CD4-positive, alpha-beta T cell treated with Interferon gamma for 1 hour (primary cell): ENCODE results near the gene ADARB1.
"Not testable (repeated sequence)": the region's sequence is repeated elsewhere in the genome, so short reads cannot be mapped to it uniquely, and the experiment has no call there.

Experiments
- DNase-seq: peaks from one replicate; pipeline ENCODE4 v3.0.0-alpha.2; 2020

ADARB1 gene, protein sequence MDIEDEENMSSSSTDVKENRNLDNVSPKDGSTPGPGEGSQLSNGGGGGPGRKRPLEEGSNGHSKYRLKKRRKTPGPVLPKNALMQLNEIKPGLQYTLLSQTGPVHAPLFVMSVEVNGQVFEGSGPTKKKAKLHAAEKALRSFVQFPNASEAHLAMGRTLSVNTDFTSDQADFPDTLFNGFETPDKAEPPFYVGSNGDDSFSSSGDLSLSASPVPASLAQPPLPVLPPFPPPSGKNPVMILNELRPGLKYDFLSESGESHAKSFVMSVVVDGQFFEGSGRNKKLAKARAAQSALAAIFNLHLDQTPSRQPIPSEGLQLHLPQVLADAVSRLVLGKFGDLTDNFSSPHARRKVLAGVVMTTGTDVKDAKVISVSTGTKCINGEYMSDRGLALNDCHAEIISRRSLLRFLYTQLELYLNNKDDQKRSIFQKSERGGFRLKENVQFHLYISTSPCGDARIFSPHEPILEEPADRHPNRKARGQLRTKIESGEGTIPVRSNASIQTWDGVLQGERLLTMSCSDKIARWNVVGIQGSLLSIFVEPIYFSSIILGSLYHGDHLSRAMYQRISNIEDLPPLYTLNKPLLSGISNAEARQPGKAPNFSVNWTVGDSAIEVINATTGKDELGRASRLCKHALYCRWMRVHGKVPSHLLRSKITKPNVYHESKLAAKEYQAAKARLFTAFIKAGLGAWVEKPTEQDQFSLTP

DNA sequence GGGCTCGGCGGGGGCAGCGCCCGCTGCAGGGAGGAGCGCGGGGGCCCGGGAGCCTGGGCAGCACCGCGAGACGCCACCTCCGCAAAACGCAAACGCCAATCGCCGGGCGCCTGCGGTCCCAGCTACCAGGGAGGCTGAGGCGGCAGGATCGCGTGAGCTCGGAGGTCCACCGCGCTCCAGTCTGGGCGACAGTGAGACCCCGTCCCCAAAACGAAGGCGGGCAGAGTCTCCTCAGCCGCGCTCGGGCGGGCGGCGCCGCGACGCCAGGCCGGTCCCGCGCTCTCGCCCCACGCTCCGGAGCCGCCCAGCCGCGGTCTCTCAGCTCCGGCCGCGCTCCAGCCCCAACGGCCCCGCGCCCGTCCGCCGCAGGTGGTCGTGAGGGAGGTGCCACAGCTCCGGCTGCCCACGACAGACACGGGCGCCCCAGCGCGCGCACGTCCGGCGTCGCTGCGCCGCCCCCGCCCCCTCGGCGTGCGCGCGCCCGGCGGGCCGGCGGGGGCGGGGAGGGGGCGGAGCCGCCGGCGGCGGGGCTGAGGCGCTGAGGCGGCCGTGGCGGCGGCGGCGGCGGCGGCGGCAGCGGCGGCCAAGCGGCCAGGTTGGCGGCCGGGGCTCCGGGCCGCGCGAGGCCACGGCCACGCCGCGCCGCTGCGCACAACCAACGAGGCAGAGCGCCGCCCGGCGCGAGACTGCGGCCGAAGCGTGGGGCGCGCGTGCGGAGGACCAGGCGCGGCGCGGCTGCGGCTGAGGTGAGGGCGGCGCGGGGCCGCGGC is at the start of gene ADARB1:
Gene ADARB1, plus strand, starts transcription at position 533 of the 770 bp plus-strand sequence. CDS start 97,077 bp downstream, outside the sequence.
- DNase-seq = peak; percentile 59

DNA sequence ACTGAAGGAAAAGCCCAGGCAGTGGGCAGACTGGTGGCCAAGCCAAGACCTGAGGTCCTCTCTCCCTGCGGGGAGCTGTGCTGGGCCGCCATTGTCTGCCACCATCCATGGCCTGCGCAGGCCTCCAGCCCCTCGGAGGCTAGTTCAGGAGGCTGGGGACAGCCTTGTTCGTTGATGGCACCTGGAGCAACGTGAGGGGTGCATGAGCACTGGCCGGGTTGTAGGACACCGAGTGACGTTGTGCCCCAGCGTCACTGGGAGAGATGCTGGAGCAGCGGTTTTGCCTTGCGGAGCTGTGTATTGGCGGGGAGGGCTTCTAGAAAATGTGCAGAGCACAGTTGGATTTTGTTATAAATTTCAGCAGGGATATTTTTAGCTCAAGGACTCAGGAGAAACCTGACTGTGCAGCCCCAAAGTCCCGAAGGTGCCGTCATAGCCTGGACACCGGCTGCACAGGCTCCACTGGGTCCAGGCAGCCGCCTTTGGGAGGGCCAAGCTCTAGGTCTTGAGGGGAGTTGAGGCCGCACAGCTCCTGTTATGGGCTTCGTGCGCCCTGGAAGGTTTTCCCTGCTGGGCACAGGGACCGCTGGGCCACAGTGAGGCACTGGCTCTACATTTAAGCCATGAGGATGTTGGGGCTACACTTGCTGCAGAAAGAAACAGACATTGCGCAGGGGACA is 48.2 kb upstream of the ADARB1 start:
- no peak for DNase-seq

GRCh38 chr21:45026826-45027225 is 47.6 kb upstream of the ADARB1 start:
- no peak for DNase-seq

DNA sequence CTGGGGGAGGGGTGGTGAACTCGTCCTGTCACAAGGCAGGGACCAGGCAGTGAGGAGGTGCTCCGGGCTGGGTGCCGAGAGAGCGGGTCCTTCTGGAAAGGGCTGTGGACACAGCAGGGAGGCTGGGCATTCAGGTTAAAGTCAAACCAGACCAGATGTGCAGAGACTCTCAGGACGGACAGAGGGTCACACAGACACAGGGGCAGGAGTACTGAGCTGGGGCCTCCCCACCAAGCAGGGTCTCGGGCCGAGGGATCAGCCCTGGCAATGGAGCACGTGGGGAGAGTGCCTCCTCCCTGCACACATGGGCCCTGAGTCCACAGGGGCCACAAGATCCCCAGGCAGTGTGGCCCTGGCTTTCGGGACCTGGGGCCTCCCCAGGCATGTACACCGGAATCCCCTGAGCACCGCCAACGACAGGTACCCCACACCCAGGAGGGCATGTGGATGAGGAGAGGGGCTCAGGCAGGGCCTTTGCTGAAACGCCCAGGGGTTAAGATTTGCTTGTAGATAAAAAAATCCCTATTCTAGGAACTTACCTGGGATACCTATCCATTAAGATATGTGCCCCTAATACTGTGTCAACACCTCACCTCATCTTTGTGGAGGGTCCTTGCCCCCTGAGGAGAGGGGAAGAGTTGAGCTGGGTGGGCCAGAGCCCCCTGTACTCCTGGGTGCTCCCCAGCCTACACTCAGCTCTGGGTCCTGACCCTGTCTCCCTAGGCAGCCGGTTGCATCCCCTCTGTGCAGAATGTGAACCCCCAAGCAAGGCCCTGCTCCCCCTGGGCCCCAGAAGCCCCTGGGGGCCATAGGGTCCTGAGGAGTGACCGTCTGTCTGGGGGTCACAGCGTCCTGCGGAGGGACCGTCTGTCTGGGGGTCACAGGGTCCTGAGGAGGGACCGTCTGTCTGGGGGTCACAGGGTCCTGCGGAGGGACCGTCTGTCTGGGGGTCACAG is 46.9 kb upstream of the ADARB1 start:
- no peak for DNase-seq

DNA sequence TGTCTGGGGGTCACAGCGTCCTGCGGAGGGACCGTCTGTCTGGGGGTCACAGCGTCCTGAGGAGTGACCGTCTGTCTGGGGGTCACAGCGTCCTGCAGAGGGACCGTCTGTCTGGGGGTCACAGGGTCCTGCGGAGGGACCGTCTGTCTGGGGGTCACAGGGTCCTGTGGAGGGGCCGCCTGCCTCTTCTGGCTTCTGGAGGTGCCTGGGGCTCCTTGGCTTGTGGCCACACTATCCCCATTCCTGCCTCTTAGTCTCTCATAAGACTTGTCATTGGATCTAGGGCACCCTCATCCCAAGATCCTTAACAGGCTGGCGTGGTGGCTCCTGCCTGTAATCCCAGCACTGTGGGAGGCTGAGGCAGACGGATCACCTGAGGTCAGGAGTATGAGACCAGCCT is 45.7 kb upstream of the ADARB1 start:
- not testable (repeated sequence) for DNase-seq

DNA sequence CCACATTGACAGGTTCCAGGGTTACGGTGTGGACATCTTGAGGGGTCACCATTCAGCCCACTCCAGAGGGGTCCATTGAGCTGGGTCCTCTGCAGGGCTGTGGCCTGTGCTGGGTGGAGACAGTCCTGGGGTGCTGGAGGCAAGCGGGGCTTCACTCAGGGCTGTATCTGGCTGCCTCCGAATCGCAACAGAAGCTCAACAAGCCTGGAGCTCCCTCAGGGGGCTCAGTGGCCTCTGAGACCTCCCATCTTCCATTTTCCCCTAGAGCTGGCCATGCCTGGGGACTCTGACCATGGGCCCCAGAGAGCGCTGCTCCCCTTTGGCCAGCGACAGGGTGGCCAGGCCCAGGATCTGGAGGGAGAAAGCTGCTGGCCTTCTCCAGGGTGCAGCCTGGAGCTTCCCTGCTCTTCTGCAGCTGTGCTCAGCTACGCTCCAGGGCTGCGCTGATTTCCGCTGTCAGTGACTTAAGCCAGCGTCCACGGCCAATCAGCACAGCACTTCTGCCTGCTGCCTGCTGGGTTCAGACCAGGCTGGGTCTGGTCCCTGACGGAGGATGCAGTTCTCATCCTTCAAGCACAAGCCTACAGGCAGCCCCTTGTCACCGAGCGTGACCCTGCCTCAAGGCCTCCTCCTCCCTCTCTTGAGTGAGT is 45.0 kb upstream of the ADARB1 start:
- DNase-seq = no peak

DNA sequence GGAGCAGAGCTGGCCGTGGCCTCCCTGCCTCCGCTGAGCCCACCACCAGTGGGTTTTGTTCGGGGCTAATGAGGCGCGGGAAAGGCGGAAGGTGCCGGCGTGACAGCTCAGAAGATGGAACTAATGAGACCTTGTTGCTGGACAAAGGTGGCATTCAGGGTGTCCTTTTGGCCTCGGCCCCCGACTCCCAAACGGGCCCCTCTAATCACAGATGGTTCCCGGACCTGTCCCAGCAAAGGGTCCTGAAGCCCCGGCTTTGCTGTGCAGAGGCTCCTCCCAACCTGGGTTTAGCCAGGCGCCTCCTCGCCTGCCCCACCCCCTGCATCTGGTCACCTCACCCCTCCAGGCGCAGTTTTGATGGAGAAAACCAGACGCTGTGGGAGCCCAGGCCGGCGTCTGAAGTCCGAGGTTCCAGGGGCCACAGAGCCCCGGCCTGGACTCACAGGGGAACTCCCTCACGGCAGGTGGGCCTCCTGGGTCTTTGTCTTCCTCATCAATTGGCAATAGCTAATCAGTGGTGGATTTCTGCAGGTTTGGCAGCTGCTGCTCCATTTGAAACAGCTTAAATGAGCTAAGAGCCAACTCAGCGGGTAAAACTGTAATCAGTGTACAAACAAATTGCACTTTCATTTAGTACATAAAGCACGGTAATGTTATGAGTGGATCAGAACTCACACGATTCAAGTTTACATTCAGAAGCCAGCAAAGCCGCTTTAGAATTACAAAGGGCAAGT is 44.3 kb upstream of the ADARB1 start:
- no peak for DNase-seq

DNA sequence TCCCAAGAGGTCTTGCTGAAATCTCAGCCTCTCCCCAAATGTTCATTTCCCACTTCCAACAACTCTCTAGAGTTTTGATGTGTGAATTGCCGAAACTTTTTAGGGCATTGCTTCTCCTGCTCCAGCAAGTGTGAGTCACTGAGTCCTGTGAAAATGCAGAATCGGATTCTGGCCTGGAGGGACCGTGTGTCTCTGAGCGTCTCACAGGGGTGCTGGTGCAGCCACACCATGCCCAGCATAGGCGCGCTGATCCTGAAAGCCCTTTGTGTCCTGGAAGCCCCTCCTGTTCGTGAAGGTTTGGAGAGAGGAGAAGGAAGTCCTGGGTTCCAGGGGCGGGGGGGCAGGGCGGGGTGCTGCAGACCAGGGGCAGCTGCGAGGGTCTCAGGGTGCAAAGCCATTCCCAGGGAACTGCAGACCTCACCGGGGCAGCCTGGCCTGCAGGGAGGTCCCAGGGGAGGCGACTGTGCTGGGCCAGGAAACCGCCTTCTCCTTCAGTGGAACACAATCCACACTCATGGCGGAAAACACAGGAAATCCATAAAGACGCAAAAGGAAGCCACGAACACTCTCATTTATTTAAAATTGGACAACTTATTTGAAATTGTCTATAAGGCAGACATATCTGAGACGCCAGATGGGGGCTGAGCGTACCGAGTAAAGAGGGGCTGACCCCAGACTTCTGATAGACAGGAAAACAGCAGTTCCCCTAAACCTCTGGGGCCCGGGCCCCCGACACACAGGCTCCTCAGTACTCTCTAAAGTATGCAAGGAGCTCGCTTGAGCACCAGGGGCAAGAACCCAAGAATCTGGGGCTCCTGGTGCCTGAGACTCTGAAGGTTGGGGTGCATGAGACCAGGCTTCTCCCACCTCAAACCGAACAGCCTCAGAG is 43.5 kb upstream of the ADARB1 start:
- DNase-seq = no peak

DNA sequence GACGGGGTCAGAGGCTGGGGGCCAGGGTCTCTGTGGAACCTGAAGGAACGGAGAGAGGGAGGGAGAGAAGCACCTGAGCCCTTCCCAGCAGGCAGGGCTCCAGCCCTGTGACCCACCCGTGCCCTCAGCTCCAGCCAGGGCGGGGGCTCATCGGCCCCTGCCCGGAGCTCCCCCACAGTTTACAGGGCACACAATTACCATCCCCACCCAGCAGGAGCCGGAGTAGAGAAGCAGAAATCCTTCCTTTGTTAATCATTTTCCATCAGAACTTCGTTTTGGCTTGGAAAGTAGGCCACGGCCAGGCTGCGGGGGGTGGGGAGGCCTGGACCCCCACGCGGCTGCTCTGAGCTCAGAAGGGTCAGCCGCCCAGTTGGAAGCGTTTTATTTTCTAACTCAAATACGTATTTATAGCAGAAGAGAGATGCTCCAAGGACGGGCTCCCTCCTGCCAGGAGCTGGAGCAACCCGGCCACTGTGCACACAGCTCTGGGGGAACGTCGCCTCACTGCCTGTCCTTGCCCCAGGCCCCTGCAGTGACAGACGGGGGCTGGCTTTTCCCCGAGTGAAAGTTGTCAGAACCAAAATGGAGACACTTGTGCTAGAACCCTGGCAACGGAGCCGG is 42.7 kb upstream of the ADARB1 start:
- DNase-seq = no peak

DNA sequence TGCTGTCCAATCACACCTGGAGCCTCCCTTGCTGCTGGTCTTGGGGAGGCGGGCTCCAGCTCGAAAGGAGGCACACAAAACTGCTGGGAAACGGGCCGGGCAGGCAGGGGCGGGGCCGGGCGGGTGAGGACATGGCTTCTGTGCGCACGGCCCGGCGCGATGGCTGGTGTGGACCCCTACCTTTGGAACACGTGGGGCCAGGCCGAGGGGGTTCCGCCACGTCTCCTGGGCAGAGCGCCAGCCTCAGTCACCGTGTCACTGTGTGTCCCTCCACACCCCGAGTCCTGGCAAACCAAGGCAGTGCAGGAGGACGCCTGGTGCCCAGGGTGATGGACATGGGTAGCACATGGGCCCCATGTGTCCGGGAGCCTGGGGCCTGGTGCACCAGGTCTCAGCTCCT is 42.0 kb upstream of the ADARB1 start:
- no peak for DNase-seq

DNA sequence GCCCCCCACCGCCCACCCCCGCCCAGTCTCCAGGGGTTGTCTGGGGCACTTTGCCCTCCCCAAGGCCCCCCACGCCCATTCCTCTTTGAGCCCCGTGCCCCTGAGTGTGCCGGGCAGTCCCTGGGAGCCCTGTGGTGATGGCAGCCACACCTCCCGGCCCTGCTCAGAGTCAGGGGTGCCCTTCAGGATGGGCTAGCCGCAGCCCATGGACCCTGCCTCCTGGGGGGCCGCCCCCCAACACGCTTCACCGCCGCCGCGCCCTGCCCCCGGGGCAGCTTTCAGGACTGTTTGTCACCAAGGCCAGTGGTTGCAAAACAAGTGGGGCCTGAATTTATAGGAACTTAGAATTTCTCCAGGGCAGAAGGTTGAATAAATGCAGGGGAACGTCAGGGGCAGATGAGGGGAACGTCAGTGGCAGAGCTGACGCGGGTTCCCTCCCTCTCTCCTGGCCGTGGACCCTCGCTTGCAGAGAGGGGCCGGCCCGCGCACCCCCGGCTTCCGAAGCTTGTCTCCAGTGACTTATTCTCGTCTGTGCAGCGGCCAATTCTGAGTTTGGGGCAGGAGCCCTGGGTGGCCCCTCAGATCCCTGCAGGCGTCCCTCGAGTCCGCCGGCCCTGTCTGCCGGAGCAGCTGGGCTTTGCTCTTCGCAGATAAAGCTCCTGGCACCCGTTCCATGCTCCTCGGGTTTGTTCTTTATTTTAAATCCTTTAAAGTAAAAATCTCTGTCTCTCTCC is 41.2 kb upstream of the ADARB1 start:
- no peak for DNase-seq

DNA sequence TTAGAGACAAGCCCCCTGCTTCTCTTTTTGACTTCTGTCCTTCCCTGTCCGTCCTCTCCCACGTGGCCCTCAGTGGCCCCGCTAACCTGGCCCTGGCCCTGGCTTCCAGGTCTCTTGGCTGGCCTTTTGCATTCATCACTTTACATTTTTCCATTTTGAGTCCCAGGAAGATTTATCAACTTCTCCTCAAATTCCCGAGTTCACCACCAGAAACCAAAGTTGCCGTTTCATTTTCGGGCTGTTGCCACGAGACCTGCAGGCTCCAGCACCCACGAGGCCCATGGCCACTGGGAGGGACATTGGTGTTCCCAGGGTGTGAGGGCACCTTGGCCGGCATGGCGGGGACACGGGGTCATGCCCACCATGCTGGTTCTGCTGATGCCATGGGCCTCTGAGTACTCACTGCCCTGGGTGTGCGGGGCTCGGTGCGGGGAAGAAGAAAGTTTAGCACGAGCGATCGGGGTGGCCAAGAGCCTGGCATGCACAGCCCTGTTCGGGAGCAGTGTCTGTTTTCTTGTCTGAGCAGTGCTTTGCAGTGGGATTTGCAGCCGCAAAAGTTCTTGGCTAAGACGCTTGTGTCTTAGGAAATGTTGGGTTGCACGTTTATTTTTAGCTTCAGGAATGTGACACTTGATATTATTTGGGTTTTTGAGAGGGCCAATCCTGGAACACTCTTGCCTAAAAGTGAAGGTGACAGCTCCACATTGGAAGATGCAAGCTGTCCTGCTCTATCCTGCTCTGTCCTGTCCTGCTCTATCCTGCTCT is 40.4 kb upstream of the ADARB1 start:
- no peak for DNase-seq

- DNase-seq = no peak
These were observed 39.6 kb upstream of the ADARB1 start for GRCh38 chr21:45034556-45035476.

- DNase-seq = no peak
These were observed 38.9 kb upstream of the ADARB1 start for GRCh38 chr21:45035477-45035848.

DNA sequence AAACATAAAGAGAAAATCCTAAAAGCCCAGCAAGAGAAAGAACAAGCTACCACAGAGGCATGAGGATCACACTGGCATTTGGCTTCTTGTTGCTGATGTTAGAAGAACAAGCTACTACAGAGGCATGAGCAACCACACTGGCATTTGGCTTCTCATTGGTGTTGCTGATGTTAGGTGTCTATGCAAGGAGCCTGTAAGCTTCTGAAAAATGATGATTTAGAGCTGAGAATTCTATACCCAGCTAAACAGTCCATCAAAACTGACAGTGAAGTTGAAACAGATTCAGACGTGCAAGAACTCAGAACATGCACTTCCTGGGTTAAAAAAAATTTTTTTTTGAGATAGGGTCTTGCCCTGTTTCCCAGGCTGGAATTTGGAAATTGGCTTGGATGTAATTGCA is 37.8 kb upstream of the ADARB1 start:
- no peak for DNase-seq

GRCh38 chr21:45037986-45038385 is 36.4 kb upstream of the ADARB1 start:
- DNase-seq = no peak
